ENCODE data around the gene PRDM16. TPM values are rescaled to one million over a fixed set of nuclear protein-coding genes. Genes with fewer than 3 reads are reported as not detected.

The PRDM16 gene
- total and polyA plus RNA-seq, 2 experiments from 2014 or later = 41.8 to 55.8 TPM

DNA sequence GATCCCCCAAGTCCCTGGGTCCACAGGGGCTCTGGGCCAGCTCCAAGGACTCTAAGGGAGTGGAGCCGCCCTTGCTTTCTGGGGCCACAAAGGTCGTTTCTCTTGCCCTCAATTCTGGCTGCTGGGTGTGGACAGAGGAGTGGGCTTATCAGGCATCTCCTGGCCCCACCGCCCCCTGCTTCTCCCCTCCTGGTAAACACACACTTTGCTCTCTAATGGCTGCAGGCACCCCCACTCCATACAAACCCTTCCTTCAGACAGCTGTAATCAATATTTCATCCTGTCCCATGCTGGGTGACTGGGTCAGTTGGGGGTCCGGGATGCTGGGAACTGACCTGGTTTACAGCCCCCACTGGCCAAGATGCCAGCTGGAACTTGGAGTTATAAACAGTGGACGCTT is 67.5 kb downstream of the PRDM16 start:
- Histone ChIP-seq H3K27me3 (no peaks in the 10 kb centered on the region), H3K36me3 (no peaks in the 10 kb centered on the region), H3K4me3 (no peak overlapping the region), H3K27ac (no peak overlapping the region), H3K9me3 (ENCODE audit: low read depth) (no peaks in the 10 kb centered on the region), H3K4me1 (ENCODE audit: low read depth) (peaks cover 28% of the 10 kb centered on the region)
- DNase-seq (ENCODE audit: low read depth in 1 of 2, low spot score in 1 of 2) = no peak
- TF ChIP-seq, protein P1, sequence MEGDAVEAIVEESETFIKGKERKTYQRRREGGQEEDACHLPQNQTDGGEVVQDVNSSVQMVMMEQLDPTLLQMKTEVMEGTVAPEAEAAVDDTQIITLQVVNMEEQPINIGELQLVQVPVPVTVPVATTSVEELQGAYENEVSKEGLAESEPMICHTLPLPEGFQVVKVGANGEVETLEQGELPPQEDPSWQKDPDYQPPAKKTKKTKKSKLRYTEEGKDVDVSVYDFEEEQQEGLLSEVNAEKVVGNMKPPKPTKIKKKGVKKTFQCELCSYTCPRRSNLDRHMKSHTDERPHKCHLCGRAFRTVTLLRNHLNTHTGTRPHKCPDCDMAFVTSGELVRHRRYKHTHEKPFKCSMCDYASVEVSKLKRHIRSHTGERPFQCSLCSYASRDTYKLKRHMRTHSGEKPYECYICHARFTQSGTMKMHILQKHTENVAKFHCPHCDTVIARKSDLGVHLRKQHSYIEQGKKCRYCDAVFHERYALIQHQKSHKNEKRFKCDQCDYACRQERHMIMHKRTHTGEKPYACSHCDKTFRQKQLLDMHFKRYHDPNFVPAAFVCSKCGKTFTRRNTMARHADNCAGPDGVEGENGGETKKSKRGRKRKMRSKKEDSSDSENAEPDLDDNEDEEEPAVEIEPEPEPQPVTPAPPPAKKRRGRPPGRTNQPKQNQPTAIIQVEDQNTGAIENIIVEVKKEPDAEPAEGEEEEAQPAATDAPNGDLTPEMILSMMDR (IDR thresholded peaks at IDR 0.05; ENCODE audit: low read depth, low read length) = no peak

DNA sequence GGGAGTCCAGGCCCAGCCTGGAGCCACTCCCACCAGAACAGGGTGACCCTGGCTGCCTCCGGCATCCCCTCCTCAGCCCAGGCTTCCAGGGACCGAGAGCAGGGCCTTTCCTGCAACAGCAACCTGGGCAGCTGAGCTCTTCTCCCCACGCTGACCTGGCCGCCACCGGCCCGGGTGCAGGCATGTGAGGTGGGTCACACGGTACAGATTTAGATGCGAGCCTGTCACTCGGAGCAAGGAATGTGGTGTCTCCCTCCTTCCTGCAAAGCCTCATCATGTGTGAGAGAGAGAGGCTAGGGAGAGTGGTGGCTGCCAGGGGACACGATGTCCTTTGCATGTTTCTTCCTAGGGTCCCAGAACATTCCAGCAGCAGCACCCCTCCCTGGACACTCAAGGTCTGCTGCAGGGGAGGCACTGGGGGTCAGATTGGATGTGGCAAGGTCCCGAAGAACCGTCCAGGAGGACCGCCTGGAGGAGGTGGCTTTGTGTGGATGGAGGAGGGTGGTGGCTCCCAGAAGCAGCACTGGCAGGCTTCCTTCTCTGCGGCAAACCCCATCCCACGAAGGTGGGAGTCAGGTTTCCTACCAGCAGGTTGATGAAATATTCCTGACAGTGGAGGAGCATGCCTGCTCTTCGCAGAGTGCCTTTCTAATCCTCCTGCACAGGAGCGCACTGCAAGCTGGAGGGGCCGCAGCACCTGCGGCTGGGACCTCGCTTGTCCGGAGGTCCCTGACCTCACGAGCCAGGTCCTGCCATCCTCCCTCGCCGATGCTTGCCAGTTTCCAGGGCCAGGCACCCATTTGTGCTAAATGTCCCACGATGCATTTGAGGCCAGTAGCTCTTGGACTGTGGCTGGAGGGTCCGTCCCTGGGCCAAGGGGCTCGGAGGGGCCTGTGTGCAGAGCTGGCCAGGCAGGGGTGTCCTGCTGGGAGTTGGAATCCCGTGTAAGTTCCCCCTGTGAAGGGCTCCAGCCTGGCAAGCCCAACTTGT is 68.4 kb downstream of the PRDM16 start:
- H3K36me3 ChIP-seq = no peaks in the 10 kb centered on the region
- H3K27ac ChIP-seq = no peak overlapping the region
- no peak for DNase-seq (ENCODE audit: low read depth in 1 of 2, low spot score in 1 of 2)
- no peaks in the 10 kb centered on the region for H3K27me3 ChIP-seq
- TF ChIP-seq, protein P1 (IDR thresholded peaks at IDR 0.05; ENCODE audit: low read depth, low read length) = no peak
- H3K4me3 ChIP-seq = no peak overlapping the region
- H3K4me1 ChIP-seq (ENCODE audit: low read depth) = peaks cover 28% of the 10 kb centered on the region
- H3K9me3 ChIP-seq (ENCODE audit: low read depth) = no peaks in the 10 kb centered on the region

DNA sequence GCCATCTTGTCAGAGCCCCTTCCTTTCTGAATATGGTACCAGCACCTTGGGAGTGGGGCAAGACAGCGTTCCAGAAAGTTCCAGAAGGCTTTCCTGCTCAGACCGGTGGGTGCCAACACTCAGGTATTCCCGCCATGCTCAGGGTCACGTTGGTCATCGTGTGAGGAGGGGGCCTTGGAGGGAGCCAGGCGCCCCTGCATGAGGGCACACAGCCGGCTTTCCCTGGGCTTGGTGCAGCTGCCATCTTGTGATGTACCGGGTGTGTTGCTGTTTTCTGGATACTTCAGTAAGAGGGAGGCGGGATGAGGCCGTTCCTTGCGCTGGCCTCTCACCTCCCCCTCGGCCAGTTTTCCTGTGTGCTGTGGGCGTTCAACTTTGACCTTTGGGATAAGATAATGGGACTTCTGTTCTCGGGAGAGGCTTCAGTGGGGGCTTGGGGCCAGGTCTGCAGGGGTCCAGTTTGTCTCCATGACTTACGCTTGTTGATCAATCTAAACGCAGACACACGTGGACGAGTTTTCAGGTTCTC is 69.7 kb downstream of the PRDM16 start:
- Histone ChIP-seq H3K4me1 (ENCODE audit: low read depth) (peaks cover 28% of the 10 kb centered on the region), H3K4me3 (no peak overlapping the region), H3K9me3 (ENCODE audit: low read depth) (no peaks in the 10 kb centered on the region), H3K27ac (peak overlapping the region; percentile 62), H3K27me3 (no peaks in the 10 kb centered on the region), H3K36me3 (no peaks in the 10 kb centered on the region)
- TF ChIP-seq, protein P1 (IDR thresholded peaks at IDR 0.05; ENCODE audit: low read depth, low read length) = no peak
- no peak for DNase-seq (ENCODE audit: low read depth in 1 of 2, low spot score in 1 of 2)

DNA sequence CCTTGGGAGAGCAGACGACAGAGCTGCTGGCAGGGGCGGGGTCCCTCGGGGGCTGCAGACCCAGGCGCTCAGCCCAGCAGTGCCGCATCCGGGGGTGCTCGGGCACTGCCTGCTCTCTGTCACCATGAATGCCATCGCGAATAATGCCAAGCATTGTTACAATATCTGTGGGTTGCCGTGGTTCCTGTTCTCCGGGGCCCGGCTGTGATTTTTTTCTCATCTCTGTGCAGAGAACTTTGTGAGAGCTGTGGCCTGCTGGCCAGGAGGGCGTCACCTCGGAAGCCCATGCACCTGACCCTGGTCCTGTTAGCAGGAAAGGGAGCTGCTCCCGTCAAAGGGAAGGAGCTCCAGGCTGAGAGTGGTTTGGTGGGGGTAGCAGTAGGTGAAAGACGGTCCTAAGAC is 70.4 kb downstream of the PRDM16 start:
- Histone ChIP-seq H3K36me3 (no peaks in the 10 kb centered on the region), H3K4me1 (ENCODE audit: low read depth) (peaks cover 28% of the 10 kb centered on the region), H3K27me3 (no peaks in the 10 kb centered on the region), H3K9me3 (ENCODE audit: low read depth) (no peaks in the 10 kb centered on the region), H3K27ac (peak overlapping the region; percentile 62), H3K4me3 (no peak overlapping the region)
- TF ChIP-seq, protein P1 (IDR thresholded peaks at IDR 0.05; ENCODE audit: low read depth, low read length) = no peak
- no peak for DNase-seq (ENCODE audit: low read depth in 1 of 2, low spot score in 1 of 2)

DNA sequence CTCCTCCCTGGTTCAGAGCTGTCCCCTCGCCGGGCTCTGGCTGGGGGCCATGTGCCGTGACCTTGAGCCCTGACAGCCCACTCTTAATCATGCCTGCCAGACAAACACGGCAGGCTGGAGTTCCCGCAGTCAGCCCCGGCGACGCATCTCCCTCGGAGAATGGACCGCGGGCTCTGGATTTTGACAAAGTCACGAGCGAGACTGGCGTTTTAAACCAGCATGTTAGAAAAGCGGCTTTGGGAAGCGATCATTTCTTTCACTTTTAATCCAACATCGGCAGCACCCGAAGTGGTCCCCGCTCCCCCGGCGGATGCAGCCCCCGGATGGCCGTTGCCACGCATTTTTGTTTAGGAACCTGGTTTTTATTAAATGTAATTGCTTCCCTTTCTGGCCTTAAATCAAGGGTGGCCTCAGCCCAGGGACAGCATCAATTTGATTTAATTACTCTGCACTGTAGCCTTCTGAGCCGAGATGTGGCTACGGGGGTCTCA is 70.9 kb downstream of the PRDM16 start:
- H3K4me1 ChIP-seq (ENCODE audit: low read depth) = peaks cover 28% of the 10 kb centered on the region
- TF ChIP-seq, protein P1 (IDR thresholded peaks at IDR 0.05; ENCODE audit: low read depth, low read length) = no peak

More for the DNA sequence above, 70.9 kb downstream of the PRDM16 start:
- peak in 1 of 2 donors; percentile 49 for DNase-seq (ENCODE audit: low read depth in 1 of 2, low spot score in 1 of 2)
- no peaks in the 10 kb centered on the region for H3K27me3 ChIP-seq
- no peaks in the 10 kb centered on the region for H3K9me3 ChIP-seq (ENCODE audit: low read depth)
- peak overlapping the region; percentile 62 for H3K27ac ChIP-seq
- H3K36me3 ChIP-seq = no peaks in the 10 kb centered on the region
- no peak overlapping the region for H3K4me3 ChIP-seq

All from cardiac muscle cell (in vitro differentiated cells and primary cell).